NCI-H1105 (cell line): ENCODE data around the gene KLHL14.
"Not testable (repeated sequence)": the region's sequence is repeated elsewhere in the genome, so short reads cannot be mapped to it uniquely, and the experiment has no call there.

ENCODE experiments used
- DNase-seq: peaks from one replicate; lab custom pipeline; 2025; lab: John Stamatoyannopoulos, UW

Gene KLHL14, protein sequence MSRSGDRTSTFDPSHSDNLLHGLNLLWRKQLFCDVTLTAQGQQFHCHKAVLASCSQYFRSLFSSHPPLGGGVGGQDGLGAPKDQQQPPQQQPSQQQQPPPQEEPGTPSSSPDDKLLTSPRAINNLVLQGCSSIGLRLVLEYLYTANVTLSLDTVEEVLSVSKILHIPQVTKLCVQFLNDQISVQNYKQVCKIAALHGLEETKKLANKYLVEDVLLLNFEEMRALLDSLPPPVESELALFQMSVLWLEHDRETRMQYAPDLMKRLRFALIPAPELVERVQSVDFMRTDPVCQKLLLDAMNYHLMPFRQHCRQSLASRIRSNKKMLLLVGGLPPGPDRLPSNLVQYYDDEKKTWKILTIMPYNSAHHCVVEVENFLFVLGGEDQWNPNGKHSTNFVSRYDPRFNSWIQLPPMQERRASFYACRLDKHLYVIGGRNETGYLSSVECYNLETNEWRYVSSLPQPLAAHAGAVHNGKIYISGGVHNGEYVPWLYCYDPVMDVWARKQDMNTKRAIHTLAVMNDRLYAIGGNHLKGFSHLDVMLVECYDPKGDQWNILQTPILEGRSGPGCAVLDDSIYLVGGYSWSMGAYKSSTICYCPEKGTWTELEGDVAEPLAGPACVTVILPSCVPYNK

DNA sequence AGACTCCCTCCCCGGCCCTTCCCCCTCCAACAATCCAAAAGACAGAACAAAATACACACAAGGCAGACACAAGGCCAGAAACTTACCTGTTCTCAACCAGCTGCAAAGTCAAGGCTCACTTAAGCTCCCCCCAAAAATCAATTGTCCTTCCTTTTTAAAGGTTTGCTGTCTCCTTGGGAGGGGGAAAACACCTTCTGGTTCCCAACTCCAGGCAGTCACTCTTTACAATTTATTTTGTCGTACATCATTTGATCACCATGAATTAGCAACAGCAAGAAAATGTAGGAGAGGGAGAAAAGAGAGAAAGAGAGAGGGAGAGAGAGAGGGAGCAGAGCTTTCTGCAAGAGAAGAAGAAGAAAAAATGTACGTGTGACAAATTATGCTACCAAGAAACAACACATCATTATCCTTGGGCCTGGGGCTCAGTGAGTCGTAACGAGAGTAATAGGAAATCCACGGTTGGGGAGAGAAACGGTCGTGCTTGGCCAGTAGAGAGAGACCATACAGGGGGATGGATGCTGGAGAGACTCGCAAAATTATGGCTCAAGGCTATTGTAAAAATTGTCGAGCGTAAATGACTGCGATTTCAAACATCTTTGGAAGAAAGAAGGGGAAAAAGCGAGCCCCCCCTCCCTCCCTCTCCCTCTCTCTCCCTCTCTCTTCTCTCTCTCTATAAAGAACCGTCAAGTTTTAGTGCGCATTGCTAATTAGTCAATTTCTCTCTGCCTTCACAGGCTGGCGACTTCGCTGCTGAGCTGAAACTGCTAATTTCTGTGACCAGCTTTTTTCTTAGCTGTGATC, at the start of gene KLHL14:
TSS of gene KLHL14 (minus strand) at position 443 of the 801 bp plus-strand sequence. CDS start 2,432 bp downstream, outside the sequence.
- DNase-seq, result no peak

DNA sequence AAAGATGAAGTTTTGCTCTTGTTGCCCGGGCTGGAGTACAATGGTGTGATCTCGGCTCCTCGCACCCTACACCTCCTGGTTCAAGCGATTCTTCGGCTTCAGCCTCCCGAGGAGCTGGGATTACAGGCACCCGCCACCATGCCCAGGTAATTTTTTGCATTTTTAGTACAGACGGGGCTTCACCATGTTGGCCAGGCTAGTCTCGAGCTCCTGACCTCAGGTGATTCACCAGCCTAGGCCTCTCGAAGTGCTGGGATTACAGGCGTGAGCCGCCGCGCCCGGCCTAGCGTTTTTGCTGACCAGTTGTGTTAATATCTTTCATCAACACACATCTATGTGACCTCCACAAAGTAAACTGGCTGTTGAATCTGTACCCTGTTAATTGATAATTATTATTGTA, 49.4 kb upstream of the KLHL14 start:
- no peak for DNase-seq

DNA sequence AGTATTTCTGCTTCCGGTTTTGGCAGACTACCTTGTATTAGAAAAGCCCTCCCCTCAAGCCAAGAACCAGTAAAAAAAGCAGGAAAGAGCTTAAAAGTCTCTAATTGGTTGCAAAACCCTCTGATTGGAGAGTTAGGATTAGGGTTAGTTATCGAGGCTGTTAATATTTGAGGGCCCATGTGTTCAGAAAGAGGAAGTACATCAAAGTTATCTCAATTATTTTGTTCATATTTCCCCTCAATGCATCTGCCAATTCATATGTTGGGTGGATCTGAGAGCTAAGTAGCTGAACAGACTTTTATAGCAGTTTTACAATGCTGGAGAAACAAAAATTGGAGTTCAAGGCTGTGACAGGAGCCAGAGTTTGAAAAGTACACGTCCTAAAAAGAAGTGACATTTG, 43.1 kb upstream of the KLHL14 start:
- DNase-seq, result no peak

DNA sequence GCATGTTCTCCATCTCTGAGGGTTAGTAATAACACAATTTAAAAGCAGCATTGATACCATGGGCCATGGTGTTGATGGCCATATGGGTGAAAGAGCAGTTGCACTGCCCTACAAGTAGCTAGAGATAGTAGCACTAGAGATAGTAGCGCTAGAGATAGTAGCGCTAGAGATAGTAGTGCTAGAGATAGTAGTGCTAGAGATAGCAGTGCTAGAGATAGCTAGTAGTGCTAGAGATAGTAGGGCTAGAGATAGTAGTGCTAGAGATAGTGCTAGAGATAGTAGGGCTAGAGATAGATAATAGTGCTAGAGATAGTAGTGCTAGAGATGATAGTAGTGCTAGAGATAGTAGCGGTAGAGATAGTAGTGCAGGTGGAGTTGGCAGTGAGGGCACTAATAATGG, 39.5 kb upstream of the KLHL14 start:
- no peak for DNase-seq

DNA sequence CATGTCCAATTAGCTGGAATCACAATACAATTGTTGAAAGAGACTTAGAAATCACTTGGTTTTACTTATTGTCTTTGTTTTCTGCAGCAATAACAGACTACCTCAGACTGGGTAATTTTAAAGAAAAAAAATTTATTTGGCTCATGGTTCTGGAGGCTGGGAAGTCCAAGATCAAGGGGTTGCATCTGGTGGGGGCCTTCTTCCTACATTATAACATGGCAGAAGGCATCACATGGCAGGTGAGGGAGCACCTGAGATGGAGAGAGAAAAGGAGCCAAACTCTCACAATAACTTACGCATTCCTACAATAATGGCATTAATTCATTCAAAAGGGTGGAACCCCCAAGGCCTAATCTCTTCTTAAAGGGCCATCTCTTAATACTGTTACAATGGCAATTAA, 37.5 kb upstream of the KLHL14 start:
- no peak for DNase-seq

DNA sequence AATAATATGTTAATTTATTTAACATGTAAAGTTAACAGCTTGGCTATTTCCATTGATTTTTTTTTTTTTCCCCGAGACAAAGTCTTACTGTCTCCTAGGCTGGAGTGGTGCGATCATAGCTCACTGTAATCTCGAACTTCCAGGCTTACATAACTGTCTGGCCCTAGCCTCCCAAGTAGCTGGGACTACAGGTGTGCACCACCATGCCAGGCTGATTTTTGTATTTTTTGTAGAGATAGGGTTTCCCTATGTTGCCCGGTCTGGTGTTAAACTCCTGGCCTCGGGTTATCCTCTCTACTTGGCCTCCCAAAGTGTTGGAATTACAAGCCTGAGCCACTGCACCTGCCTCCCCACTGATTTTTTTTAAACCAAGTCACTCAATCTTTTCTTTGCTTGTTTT, 32.5 kb upstream of the KLHL14 start:
- DNase-seq, result no peak

DNA sequence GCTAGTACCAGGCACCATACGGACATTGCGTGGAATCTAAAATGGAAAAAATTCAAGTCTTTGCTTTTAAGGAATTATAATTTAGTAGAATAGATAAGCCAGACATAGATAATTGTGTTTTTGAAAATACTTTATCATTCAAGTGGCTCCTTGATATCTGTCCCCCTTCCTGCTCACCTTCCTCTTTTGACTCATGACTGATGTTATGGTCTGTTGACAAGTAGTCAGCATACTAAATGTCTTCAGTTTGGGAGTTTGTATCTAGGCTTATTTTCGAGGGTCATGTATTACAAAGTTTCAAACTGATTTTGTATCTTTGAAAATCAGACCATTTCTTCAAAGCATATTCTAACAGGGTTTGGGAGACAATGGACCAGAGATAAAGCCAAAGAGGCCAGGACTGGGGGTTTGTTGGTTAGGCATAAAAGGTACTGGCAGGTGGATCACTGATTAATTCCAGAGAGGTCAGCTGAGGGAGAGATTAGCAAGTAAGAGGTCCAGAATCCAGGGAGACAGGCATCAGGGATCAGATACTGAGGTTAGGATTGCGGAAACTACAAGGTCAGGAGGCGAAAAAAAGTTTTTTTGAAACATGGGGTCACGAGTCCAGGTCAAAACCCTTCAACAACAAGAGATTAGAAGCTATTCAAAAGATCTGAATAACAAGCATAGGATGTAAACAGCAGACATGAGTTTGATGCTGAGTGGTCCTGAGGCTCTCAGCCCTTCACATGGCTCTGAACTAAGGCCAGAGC, 31.5 kb upstream of the KLHL14 start:
- DNase-seq, result no peak

DNA sequence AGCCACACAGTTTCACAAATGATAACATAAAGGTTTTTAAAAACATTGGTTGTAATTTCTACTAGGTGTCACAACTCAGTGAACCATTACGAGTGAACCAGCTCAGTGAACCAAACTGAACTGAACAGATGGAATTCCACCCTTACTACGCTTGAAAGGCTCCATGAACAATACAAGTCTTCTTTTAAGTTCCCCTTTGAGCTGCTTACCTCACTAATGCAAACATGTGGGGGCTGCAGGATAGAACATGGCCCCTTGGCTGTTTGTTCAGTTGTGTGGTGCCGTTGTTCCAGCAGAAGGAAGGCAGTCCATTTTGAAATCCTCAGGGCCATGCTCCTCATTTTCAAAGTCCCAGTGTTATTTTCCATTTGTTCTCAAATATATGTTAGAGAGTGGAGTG, 30.7 kb upstream of the KLHL14 start:
- no peak for DNase-seq

DNA sequence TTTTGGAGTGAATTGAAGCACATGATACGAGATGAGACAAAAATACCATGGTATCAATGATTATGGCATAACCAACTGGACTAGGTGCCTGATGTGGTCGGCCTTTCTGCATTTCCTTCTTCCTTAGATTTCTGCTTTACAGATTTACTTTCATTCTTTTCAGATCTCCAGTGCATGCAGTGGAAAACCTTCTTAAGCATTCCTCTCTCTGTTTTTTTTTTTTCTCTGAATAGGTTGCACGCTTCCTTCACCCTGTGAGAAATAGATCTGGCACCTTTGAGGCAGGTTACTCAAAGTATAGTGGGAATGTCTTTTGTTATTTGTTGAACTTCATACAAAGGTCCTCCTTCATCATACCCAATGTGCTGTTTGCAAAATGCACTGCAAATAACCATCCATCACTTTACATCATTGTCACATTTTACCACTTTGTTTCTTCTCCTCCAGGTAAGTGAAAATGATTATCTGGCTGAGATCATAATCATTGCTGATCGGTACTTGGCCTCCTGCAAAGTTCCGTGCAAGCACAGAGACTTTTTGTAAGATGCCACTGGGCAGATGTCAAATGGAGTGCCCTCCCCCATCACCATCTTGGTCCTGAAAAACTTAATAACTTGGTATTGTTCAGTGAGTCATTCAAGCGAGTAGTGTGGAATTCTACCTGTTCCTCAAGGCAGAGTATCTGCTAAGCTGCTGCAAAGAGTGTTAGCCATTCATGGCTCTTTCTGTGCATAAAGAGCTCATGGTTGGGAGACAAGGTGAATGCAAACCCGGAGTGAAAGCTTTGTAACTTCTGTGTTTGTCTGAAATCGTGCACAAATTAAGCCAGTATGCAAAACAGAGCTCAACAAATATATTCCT, 30.0 kb upstream of the KLHL14 start:
- no peak for DNase-seq

DNA sequence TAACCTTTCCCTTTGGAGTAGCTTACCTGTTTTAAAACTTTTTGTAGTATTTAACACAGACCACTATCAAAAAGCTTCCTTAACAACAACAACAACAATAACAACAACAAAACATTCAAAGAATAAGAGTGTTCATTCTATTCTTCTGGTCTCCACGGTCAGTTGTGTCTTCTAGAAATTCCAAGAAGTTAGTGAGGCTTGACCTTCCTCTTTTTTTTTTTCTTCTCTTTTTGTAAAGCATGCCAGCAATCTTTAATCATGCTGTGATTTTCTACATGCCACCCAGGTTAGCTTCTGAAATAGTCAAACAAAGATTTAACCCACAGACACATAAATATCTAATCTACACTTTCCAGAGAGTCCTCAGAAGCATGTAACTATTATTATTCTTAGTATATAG, 28.4 kb upstream of the KLHL14 start:
- no peak for DNase-seq

DNA sequence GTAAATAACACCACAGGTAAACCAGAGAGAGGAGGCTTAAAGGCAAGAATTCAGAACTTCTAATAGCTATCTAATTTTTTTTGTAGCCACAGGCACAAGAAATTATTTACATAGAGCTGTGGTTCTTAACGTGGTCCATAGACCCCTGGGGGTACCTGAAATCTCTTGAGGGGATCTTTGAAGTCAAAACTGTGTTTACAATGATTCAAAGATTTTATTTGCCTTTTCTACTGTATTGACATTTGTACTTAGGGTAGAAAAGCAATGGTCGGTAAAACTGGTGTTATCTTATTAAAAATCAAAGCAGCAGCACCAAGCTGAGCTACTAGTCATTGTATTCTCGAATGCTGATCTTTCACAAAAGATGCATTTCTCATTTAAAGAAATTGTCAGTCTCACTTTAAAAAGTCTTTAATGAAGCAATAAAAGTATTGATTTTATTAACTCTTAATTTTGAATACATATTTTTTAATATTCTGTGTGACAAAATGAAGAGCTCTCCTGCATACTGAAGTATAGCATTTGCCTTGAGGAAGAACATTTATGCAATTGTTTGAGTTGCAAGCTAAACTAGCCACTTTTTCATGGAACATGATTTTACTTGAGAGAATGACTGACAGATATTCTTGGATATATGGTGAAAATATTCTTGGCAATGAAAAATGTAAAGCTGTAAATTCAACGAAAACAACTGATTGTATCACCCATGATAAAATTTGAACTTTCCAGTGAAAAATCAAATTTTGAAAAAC, 25.6 kb upstream of the KLHL14 start:
- DNase-seq, result no peak

DNA sequence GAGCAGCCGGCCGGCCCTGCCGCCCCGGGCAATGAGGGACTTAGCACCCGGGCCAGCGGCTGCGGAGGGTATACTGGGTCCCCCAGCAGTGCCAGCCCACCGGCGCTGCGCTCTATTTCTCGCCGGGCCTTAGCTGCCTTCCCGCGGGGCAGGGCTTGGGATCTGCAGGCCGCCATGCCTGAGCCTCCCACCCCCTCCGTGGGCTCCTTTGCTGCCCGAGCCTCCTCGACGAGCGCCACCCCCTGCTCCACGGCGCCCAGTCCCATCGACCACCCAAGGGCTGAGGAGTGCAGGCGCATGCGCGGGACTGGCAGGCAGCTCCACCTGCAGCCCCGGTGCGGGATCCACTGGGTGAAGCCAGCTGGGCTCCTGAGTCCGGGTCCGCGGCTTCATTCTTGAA, 21.8 kb upstream of the KLHL14 start:
- DNase-seq, result not testable (repeated sequence)

DNA sequence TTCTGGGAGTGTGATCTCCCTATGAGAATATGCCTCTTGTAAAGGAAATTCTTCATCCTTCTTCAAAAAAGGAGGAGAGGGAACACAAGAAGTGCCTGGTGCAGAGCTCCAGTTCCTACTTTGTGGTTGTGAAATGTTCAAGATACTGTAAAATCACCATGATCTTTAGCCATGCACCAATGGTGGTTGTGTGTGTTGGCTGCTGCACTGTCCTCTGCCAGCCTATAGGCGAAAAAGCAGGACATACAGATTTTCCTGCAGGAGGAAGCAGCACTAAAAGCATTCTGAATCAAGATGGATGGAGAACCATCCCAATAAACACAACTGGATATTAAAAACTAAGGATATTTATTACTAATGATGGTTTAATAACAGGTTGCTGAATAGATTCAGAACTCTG, 6.2 kb upstream of the KLHL14 start:
- no peak for DNase-seq

DNA sequence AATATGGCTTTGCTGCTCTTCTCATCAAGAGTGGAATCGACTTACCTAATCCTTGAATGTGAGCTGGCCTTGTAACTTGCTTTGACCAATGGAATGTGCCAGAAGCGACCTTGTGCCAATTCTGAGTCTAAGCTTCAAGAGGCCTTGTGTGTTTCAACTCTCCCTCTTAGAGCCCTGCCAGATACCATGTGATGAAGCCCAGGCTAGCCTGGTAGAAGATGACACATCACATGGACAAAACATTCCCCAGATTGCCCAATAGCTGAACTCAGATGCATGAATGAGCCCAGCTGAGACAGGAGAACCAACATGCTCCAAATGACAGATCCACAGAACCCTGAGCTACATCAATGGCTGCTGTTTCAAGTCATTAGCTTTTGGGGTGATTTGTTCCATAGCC, 4.2 kb upstream of the KLHL14 start:
- DNase-seq, result no peak

DNA sequence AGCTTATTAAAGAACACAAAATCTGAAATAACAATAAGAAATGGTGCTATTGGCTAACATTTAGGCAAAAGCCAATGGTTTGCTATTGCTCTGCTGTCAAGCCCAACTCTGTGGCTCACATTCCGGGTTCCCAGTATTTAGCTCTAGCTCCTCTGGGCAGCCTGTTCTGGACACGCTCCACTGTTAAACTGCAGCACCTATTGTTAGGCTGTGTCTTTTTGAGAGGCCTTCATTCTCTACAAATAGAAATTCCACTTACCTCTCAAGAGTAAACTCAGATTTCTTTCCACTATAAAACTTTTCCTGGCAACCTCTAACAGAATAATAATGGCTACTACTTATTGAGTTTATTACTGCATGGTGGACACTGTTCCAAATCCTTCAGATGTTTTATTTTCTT, 3.7 kb upstream of the KLHL14 start:
- no peak for DNase-seq

DNA sequence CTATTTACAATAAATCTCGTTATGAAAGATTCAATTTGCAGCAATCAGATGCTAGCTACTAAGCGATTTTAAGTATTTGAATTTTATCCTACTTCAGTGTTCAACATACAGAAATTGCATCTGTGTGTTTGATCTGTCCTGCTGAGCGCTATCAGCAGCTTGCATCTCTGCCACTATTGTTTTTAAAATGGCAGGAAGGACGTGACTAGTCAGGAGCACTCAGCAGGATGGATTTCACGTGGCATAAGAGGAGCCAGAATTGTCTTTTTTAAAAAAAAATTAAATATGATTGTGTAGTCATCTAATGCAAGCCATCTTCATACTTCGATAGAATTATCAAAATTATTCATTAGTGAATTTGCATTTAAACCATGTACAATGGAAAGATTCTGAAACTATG, 2.8 kb upstream of the KLHL14 start:
- no peak for DNase-seq

DNA sequence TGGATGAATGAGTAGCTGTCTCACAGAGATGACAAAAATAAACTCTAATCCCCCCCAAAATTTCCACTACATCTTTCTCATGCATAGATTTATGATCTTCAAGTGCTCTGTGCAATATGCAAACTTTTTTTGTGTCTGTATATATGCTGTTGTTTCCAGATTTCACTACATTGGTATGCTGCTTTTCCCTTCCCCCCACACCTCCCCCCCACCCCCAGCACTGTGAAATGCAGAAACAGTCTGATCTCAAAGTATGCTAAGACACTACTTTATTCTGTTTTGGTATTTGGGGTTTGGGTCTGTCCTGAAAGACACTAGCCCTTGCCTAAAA, 524 bp upstream of the KLHL14 start:
- DNase-seq, result no peak

DNA sequence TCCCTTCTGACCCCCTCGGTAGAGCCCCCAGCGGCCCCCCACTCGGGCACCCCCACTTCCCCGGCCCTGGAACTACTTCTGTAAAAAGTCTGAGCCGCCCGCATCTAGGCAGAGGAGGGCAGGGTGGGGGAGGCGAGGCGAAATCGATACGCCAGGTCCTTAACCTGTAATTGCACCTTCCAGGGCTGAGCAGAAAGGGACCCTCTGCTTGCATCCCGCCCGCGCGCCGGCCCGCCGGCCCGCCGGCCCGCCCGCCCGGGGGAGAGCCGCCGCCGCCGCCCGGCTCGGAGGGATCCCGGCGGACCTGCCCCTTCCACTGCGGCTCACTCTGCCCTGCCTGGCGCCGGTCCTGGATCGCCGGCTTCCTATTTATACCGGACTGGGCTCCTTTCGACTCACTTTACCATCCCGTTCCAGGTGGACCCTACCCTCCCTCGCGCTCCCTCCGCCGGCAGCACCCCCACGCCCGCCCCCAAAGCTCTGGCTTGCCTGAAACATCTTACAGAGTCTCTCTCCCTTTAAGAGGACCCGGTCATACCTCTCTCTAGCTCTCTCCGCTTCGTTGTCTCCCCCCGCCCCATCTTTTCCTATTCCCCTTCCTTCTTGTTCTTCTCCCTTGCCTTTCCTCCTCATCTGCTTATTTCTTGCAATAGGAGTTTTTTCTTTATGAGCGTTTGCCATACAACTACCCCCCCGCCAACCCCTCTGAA, 797 bp downstream of the KLHL14 start:
- peak; percentile 42 for DNase-seq

DNA sequence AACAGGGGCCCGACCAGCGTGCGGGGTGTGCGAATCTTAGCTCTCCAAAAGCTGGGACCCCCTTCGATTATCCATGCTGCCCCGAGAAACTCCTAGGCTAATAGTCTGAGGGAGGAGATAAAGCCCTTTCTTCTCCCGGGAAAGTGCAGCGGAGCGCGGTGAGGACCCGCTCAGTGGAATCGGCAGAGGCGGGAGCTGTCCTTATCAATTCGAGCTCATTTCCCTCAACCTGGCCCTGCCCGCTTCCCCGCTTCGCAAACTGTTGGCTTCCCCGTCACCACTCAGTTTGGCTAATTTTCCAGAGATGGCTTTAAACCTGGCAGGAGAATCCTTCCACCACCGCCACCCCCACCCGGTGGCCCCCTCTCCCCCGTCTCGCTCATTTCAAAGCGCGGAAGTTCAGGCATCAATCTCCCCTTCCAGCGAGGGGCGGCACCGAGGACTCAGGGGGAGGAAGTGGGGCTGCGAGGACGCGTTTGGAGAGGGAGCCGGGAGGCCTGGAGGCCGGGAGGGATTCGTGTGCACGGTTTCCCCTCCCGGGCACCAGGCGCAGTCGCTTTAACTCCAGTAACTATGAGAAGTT, 1.6 kb downstream of the KLHL14 start:
- peak; percentile 35 for DNase-seq
